ENCODE data around the gene TUBGCP2. TPM values are rescaled to one million over a fixed set of nuclear protein-coding genes. Genes with fewer than 3 reads are reported as not detected.
A peak's percentile ranks its signal among the peaks of the same experiment; 100 is the strongest.

TUBGCP2 gene
- total and polyA plus RNA-seq, 2 of the 13 experiments (the other 11 are each of a cell fraction or from before 2014, with no cell fraction given), result 21.3 to 34.5 TPM

GRCh38 chr10:133278577-133279265 is 30.0 kb downstream of the TUBGCP2 start (continued):
- TF ChIP-seq KDM5B (CRISPR knock-in tag; IDR thresholded peaks at IDR 0.05; ENCODE audit: borderline replicate concordance), result no peak
- no peak for TF ChIP-seq ZFP36 (IDR thresholded peaks at IDR 0.05; ENCODE audit: borderline replicate concordance, low read depth, low read length, partially characterized antibody)
- no peak for TF ChIP-seq ZNF253 (CRISPR knock-in tag; IDR thresholded peaks at IDR 0.05; ENCODE audit: borderline replicate concordance)
- TF ChIP-seq ZNF333 (CRISPR knock-in tag; IDR thresholded peaks at IDR 0.05; ENCODE audit: borderline replicate concordance), result 0 out of 2 replicates have a peak, but pooled peaks have one; percentile 43
- no peak for TF ChIP-seq ZNF205 (CRISPR knock-in tag; IDR thresholded peaks at IDR 0.05)
- no peak for TF ChIP-seq MTERF4 (CRISPR knock-in tag; IDR thresholded peaks at IDR 0.05)
- TF ChIP-seq ZBTB21 (CRISPR knock-in tag; IDR thresholded peaks at IDR 0.05), result no peak
- peak; percentile 40; the same call in 1 of the 2 replicates for TF ChIP-seq SKIL (CRISPR knock-in tag; IDR thresholded peaks at IDR 0.05; ENCODE audit: borderline replicate concordance)
- TF ChIP-seq ZKSCAN8 (CRISPR knock-in tag; IDR thresholded peaks at IDR 0.05; ENCODE audit: borderline replicate concordance), result no peak
- no peak for TF ChIP-seq GATAD1 (CRISPR knock-in tag; IDR thresholded peaks at IDR 0.05)
- no peak for TF ChIP-seq NFIB (CRISPR knock-in tag; IDR thresholded peaks at IDR 0.05; ENCODE audit: borderline replicate concordance)
- no peak for TF ChIP-seq RAD21 (CRISPR knock-in tag; IDR thresholded peaks at IDR 0.05)
- TF ChIP-seq KDM4B (CRISPR knock-in tag; IDR thresholded peaks at IDR 0.05), result no peak
- peak; percentile 41; the same call in 1 of the 2 replicates for TF ChIP-seq ZFX (CRISPR knock-in tag; IDR thresholded peaks at IDR 0.05; ENCODE audit: low read depth)
- no peak for TF ChIP-seq ZNF580 (CRISPR knock-in tag; IDR thresholded peaks at IDR 0.05; ENCODE audit: borderline replicate concordance, low read depth)
- TF ChIP-seq ZNF687 (CRISPR knock-in tag; IDR thresholded peaks at IDR 0.05), result peak; percentile 62
- no peak for TF ChIP-seq ZNF605 (CRISPR knock-in tag; IDR thresholded peaks at IDR 0.05)
- no peak for TF ChIP-seq ZNF567 (CRISPR knock-in tag; IDR thresholded peaks at IDR 0.05; ENCODE audit: borderline replicate concordance)
- TF ChIP-seq ZBTB39 (CRISPR knock-in tag; IDR thresholded peaks at IDR 0.05), result no peak
- TF ChIP-seq ZNF878 (CRISPR knock-in tag; IDR thresholded peaks at IDR 0.05), result no peak
